Osteoblast (primary cell): ENCODE results near the gene ZFP1. TPM values are rescaled to one million over a fixed set of nuclear protein-coding genes. Genes with fewer than 3 reads are reported as not detected.

Source experiments
- DNase-seq: peaks from one replicate; pipeline ENCODE4 v3.0.0; 2011; ENCODE audit warnings: low spot score, mixed read lengths; ENCODE audit not compliant: insufficient read length; ENCODE audit errors: missing footprints
- H2AFZ ChIP-seq: 2 replicates; pipeline ENCODE4 v1.6.0; 2011; ENCODE audit warnings: mild to moderate bottlenecking, low read length
- H3K27ac ChIP-seq: 2 replicates; pipeline ENCODE4 v1.5.1; 2011; ENCODE audit warnings: mild to moderate bottlenecking, low read depth, low read length, moderate library complexity
- H3K27me3 ChIP-seq: 2 replicates; pipeline ENCODE4 v1.6.0; 2012; ENCODE audit warnings: mild to moderate bottlenecking, control low read depth, inconsistent platforms, low read length, moderate library complexity; ENCODE audit not compliant: insufficient read depth
- H3K36me3 ChIP-seq: 2 replicates; pipeline ENCODE4 v1.5.1; 2011; ENCODE audit warnings: mild to moderate bottlenecking, low read length, control low read depth, moderate library complexity; ENCODE audit not compliant: insufficient read depth
- H3K4me1 ChIP-seq: 2 replicates; pipeline ENCODE4 v1.5.1; 2011; ENCODE audit warnings: mild to moderate bottlenecking, low read length, control low read depth, moderate library complexity; ENCODE audit not compliant: insufficient read depth
- H3K4me2 ChIP-seq: 2 replicates; pipeline ENCODE4 v1.6.0; 2011; ENCODE audit warnings: mild to moderate bottlenecking, low read length; ENCODE audit not compliant: insufficient read depth
- H3K4me3 ChIP-seq: fragments of 200-600 bp; sonication (generic); 3 replicates; pipeline ENCODE4 v1.5.1; 2012; ENCODE audit warnings: mild to moderate bottlenecking, low read length, inconsistent platforms; ENCODE audit not compliant: insufficient read depth
- H3K79me2 ChIP-seq: 2 replicates; pipeline ENCODE4 v1.6.0; 2012; ENCODE audit warnings: mild to moderate bottlenecking, low read length, control low read depth, inconsistent platforms; ENCODE audit not compliant: insufficient read depth
- H3K9me3 ChIP-seq: 2 replicates; pipeline ENCODE4 v1.5.1; 2011; ENCODE audit warnings: low read depth, low read length, control low read depth
- H4K20me1 ChIP-seq: 2 replicates; pipeline ENCODE4 v1.6.0; 2012; ENCODE audit warnings: mild to moderate bottlenecking, low read length, control low read depth; ENCODE audit not compliant: insufficient read depth
- CTCF ChIP-seq: IDR thresholded peaks from 2 replicates; pipeline ENCODE4 v1.5.1; 2011; ENCODE audit warnings: mild to moderate bottlenecking, low read depth, low read length, moderate library complexity; ENCODE audit errors: extremely low read depth
- total RNA-seq: library from RNA; depleted of rRNA; stranded (reverse); fragments of >200 nt; gene quantifications from 2 replicates; pipeline ENCODE4 v1.2.3, GENCODE V29; 2012

ZFP1 gene
- total RNA-seq, 1 donor = 12.7 TPM

- Histone ChIP-seq H3K36me3 (no peaks in the 10 kb centered on the region), H4K20me1 (peaks cover 19% of the 10 kb centered on the region), H3K9me3 (no peaks in the 10 kb centered on the region), H3K27me3 (no peaks in the 10 kb centered on the region), H3K4me1 (peaks cover 14% of the 10 kb centered on the region), H3K79me2 (peaks cover 2% of the 10 kb centered on the region), H3K27ac (no peak overlapping the region), H2AFZ (no peak overlapping the region), H3K4me2 (no peak overlapping the region), H3K4me3 (no peak overlapping the region)
- no peak for DNase-seq
- TF ChIP-seq CTCF = no peak
Measured at GRCh38 chr16:75104836-75105235, 43.5 kb upstream of the ZFP1 start.

- no peaks in the 10 kb centered on the region for H3K36me3 ChIP-seq
- peak; percentile 62 for DNase-seq
- H3K4me1 ChIP-seq = peaks cover 20% of the 10 kb centered on the region
- no peak overlapping the region for H3K4me3 ChIP-seq
- H2AFZ ChIP-seq = no peak overlapping the region
- H3K9me3 ChIP-seq = no peaks in the 10 kb centered on the region
- no peak overlapping the region for H3K4me2 ChIP-seq
- H3K79me2 ChIP-seq = peaks cover 2% of the 10 kb centered on the region
- peaks cover 13% of the 10 kb centered on the region for H4K20me1 ChIP-seq
- H3K27me3 ChIP-seq = no peaks in the 10 kb centered on the region
- no peak overlapping the region for H3K27ac ChIP-seq
- no peak for TF ChIP-seq CTCF
Measured at GRCh38 chr16:75105306-75106061, 42.8 kb upstream of the ZFP1 start.

DNA sequence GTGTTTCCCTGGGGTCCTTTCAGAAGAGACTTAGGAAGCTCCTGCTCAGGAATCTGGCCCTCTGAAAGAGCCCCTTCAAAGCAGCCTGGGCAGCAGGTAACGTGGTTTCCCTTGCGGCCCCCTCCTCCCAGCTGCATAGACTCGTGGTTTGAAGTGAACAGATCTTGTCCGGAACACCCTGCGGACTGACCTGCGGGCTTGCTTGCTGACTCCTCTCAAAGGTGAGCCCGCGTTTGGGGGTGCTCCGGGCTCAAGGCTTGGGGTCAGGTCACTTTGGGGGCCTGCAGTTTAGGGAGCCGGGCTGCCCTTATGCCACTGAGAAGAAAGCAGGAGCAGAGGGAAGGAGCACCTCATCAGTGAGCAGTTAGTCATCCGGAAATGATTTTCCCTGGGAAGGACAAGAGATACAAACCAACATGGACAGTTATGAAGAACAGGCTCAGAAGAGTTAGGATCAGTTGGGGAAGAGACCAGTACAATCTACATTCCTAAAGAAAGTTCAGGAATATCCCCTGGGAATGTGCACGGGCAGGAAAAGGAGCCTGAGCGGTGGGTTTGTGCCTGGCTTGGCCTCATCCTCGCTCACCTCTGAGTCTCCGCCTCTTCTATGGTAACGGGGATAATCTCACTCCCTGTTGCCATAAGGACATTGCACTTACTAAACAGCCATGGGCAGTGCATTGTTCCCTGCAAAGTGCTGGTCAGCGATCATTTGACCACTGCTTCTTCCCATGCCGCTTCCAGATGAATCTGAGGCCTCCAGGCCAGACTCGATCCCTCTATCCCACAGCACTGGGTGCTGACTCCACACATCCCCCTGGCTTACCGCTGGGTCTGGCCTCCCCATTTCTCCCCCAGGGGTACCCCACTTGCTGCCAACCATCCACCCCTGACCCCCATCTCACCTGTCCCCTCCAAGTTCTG is 41.7 kb upstream of the ZFP1 start:
- peak; percentile 35 for DNase-seq
- Histone ChIP-seq H3K4me1 (peaks cover 27% of the 10 kb centered on the region), H3K4me2 (no peak overlapping the region), H3K4me3 (no peak overlapping the region), H2AFZ (no peak overlapping the region), H3K27ac (no peak overlapping the region), H3K27me3 (no peaks in the 10 kb centered on the region), H3K36me3 (no peaks in the 10 kb centered on the region), H3K9me3 (no peaks in the 10 kb centered on the region), H4K20me1 (peaks cover 18% of the 10 kb centered on the region), H3K79me2 (peaks cover 2% of the 10 kb centered on the region)
- no peak for TF ChIP-seq CTCF

- TF ChIP-seq CTCF = no peak
- peaks cover 30% of the 10 kb centered on the region for H3K4me1 ChIP-seq
- H3K27ac ChIP-seq = no peak overlapping the region
Measured at GRCh38 chr16:75107505-75107904, 40.8 kb upstream of the ZFP1 start.

More at GRCh38 chr16:75107505-75107904, 40.8 kb upstream of the ZFP1 start:
- no peak overlapping the region for H3K4me3 ChIP-seq
- peaks cover 2% of the 10 kb centered on the region for H3K79me2 ChIP-seq
- no peak overlapping the region for H3K4me2 ChIP-seq
- no peaks in the 10 kb centered on the region for H3K27me3 ChIP-seq
- H3K36me3 ChIP-seq = no peaks in the 10 kb centered on the region
- DNase-seq = no peak
- H2AFZ ChIP-seq = no peak overlapping the region
- peaks cover 20% of the 10 kb centered on the region for H4K20me1 ChIP-seq
- H3K9me3 ChIP-seq = no peaks in the 10 kb centered on the region
